Measurements from ENCODE around the gene PSAPL1.
A peak's percentile ranks its signal among the peaks of the same experiment; 100 is the strongest.
"Not testable (repeated sequence)": the region's sequence is repeated elsewhere in the genome, so short reads cannot be mapped to it uniquely, and the experiment has no call there.

PSAPL1 gene

GRCh38 chr4:7452802-7453201 lies 18.1 kb upstream of the PSAPL1 start:
- not testable (repeated sequence) for H3K27ac Mint-ChIP-seq (ENCODE audit: low read depth); DNase-seq (ENCODE audit: low spot score in 2 of 2); ATAC-seq (replicated peaks; ENCODE audit: extremely low read depth, poor library complexity, severe bottlenecking); H3K36me3 Mint-ChIP-seq (ENCODE audit: insufficient read depth); H3K4me3 Mint-ChIP-seq; H3K9me3 Mint-ChIP-seq; H3K4me1 Mint-ChIP-seq; H3K27me3 Mint-ChIP-seq

DNA sequence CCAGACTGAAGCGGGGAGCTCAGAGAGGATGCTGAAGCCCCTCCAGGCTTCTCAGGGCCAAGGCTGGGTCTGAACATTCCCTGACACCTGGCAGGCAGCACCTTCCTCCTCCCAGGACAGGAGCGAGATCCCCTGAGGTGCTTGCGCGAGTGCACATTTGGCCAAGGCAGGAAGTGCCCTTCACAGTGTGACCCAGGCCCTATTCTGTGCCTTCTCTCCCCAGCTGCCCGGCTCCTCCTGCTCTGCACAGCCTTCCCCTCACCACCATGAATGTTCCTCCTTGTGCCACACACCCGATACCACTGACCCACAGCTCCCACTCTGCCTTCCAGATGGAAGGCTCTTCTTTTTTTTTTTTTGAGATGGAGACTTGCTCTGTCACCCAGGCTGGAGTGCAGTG lies 17.1 kb upstream of the PSAPL1 start:
- DNase-seq (ENCODE audit: low spot score in 2 of 2) (no peak), ATAC-seq (replicated peaks; ENCODE audit: extremely low read depth, poor library complexity, severe bottlenecking) (no peak)
- H3K27ac Mint-ChIP-seq (ENCODE audit: low read depth): no peak overlapping the region
- no peak overlapping the region for H3K4me3 Mint-ChIP-seq
- H3K9me3 Mint-ChIP-seq: no peaks in the 10 kb centered on the region
- H3K36me3 Mint-ChIP-seq (ENCODE audit: insufficient read depth): peaks cover 2% of the 10 kb centered on the region
- no peaks in the 10 kb centered on the region for H3K27me3 Mint-ChIP-seq
- no peaks in the 10 kb centered on the region for H3K4me1 Mint-ChIP-seq

- DNase-seq (ENCODE audit: low spot score in 2 of 2) (no peak), ATAC-seq (replicated peaks; ENCODE audit: extremely low read depth, poor library complexity, severe bottlenecking) (no peak)
- H3K27me3 Mint-ChIP-seq: no peaks in the 10 kb centered on the region
- no peak overlapping the region for H3K4me3 Mint-ChIP-seq
- H3K27ac Mint-ChIP-seq (ENCODE audit: low read depth): no peak overlapping the region
- H3K9me3 Mint-ChIP-seq: no peaks in the 10 kb centered on the region
- no peaks in the 10 kb centered on the region for H3K4me1 Mint-ChIP-seq
- peaks cover 2% of the 10 kb centered on the region for H3K36me3 Mint-ChIP-seq (ENCODE audit: insufficient read depth)
Measured at GRCh38 chr4:7451434-7451789, 16.7 kb upstream of the PSAPL1 start.

DNA sequence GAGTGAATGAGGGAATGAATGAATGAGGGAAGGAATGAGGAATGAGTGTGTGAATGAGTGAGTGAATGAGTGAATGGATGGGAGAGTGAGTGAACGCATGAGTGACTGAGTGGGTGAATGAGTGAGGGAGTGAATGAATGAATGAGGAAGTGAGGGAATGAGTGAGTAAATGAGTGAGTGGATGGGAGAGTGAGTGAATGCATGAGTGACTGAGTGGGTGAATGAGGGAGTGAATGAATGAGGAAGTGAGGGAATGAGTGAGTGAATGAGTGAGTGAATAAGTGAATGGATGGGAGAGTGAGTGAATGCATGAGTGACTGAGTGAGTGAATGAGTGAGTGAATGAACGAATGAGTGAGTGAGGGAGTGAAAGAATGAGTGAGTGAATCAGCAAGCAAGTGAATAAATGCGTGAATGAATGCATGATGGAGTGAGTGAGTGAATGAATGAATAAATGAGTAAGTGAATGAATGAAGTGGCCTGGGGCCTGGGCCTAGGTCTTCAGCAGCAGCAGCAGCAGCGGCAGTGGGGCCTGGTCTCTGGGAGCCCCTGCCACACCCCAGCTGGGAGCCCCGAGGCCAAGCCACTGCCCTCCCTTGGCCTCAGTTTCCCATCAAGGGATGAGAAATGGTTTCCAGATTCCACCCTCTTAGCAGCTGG lies 16.2 kb upstream of the PSAPL1 start:
- no peak for DNase-seq (ENCODE audit: low spot score in 2 of 2)

DNA sequence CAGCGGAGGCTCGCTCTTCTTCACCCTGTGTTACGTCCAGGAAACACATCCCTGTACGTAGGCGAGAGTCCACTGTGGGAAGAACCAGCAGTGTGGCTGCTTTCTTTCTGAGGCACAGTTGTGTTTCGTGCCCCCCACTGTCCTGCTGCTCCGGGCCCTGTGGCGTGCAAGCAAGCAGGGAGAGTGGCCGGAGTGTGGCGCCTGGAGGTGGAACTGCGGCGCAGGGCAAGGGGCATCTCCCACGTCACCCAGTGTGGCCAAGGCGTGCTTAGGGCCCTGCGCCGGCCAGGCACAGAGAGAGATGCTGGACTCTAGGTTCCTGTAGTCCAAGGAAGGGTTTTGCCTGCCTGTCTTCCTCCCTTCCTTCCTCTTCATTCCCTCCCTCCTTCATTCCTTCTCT lies 13.3 kb upstream of the PSAPL1 start:
- Mint-ChIP-seq H3K4me3 (no peak overlapping the region), H3K27me3 (peaks cover 24% of the 10 kb centered on the region), H3K27ac (ENCODE audit: low read depth) (peak overlapping the region; percentile 69), H3K36me3 (ENCODE audit: insufficient read depth) (no peaks in the 10 kb centered on the region), H3K4me1 (no peaks in the 10 kb centered on the region), H3K9me3 (no peaks in the 10 kb centered on the region)
- DNase-seq (ENCODE audit: low spot score in 2 of 2) (no peak), ATAC-seq (replicated peaks; ENCODE audit: extremely low read depth, poor library complexity, severe bottlenecking) (no peak)

More for the DNA sequence above, 16.2 kb upstream of the PSAPL1 start:
- peaks cover under 1% of the 10 kb centered on the region for H3K27me3 Mint-ChIP-seq
- ATAC-seq (replicated peaks; ENCODE audit: extremely low read depth, poor library complexity, severe bottlenecking): no peak
- H3K4me3 Mint-ChIP-seq: no peak overlapping the region
- no peaks in the 10 kb centered on the region for H3K4me1 Mint-ChIP-seq
- no peak overlapping the region for H3K27ac Mint-ChIP-seq (ENCODE audit: low read depth)
- H3K36me3 Mint-ChIP-seq (ENCODE audit: insufficient read depth): no peaks in the 10 kb centered on the region
- no peaks in the 10 kb centered on the region for H3K9me3 Mint-ChIP-seq

DNA sequence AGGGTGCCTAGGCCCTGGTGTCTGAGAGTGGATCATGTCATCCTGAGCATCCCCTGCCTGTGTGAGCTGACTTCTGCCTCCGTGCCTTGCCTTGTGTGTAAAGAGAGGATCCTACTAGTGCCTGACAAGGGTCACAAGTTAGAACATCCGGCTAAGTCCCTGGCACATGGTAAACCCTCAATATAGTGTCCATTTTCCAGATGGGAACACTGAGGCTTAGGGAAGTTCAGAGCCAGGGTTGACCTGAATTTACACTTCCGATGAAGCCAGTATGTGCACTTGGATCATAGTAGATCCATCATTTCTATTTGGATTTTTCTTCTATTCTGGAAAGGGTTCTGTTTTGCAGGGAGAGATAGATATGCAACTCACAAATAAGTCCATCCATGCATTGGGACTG lies 12.5 kb upstream of the PSAPL1 start:
- no peak for ATAC-seq (replicated peaks; ENCODE audit: extremely low read depth, poor library complexity, severe bottlenecking)
- peaks cover 24% of the 10 kb centered on the region for H3K27me3 Mint-ChIP-seq
- H3K9me3 Mint-ChIP-seq: no peaks in the 10 kb centered on the region
- H3K27ac Mint-ChIP-seq (ENCODE audit: low read depth): no peak overlapping the region
- H3K36me3 Mint-ChIP-seq (ENCODE audit: insufficient read depth): no peaks in the 10 kb centered on the region
- no peak overlapping the region for H3K4me3 Mint-ChIP-seq
- DNase-seq (ENCODE audit: low spot score in 2 of 2): no peak
- no peaks in the 10 kb centered on the region for H3K4me1 Mint-ChIP-seq

GRCh38 chr4:7444731-7445130 lies 10.0 kb upstream of the PSAPL1 start:
- H3K36me3 Mint-ChIP-seq (ENCODE audit: insufficient read depth): no peaks in the 10 kb centered on the region
- H3K4me1 Mint-ChIP-seq: no peaks in the 10 kb centered on the region
- H3K27me3 Mint-ChIP-seq: peaks cover 39% of the 10 kb centered on the region
- H3K9me3 Mint-ChIP-seq: no peaks in the 10 kb centered on the region
- H3K4me3 Mint-ChIP-seq: no peak overlapping the region
- H3K27ac Mint-ChIP-seq (ENCODE audit: low read depth): no peak overlapping the region
- ATAC-seq (replicated peaks; ENCODE audit: extremely low read depth, poor library complexity, severe bottlenecking) (no peak), DNase-seq (ENCODE audit: low spot score in 2 of 2) (no peak)

GRCh38 chr4:7444314-7444713 lies 9.6 kb upstream of the PSAPL1 start:
- Mint-ChIP-seq H3K4me1 (no peaks in the 10 kb centered on the region), H3K27ac (ENCODE audit: low read depth) (no peak overlapping the region), H3K36me3 (ENCODE audit: insufficient read depth) (no peaks in the 10 kb centered on the region), H3K4me3 (no peak overlapping the region), H3K27me3 (peaks cover 44% of the 10 kb centered on the region), H3K9me3 (no peaks in the 10 kb centered on the region)
- DNase-seq (ENCODE audit: low spot score in 2 of 2): no peak
- no peak for ATAC-seq (replicated peaks; ENCODE audit: extremely low read depth, poor library complexity, severe bottlenecking)

DNA sequence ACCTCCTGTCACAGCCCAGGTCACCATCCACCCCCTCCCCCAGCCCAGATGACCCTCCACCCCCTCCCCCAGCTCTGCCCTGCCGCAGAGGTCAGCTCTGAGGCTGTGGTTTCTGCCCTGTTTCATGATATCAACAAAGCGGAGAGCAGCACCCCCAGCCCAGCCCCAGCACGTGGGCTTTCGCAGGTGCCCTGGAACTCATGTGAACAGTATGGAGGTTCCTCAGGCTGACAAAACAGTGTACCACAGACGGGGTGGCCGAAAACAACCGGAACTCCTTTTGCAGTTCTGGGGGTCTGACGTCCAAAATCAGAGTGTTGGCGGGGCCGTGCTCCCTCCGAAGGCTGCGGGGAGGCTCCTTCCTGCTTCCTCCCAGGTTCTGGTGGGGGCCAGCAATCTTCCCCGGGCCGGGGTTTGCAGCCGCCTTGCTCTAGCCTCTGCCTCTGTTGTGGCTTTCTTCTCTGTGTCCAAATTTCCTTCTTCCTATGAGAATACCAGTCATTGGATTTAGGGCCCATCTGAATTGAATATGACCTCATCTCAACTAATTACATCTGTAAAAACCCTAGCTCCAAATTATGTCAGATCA lies 7.9 kb upstream of the PSAPL1 start:
- no peak for ATAC-seq (replicated peaks; ENCODE audit: extremely low read depth, poor library complexity, severe bottlenecking)
- no peak overlapping the region for H3K27ac Mint-ChIP-seq (ENCODE audit: low read depth)

DNA sequence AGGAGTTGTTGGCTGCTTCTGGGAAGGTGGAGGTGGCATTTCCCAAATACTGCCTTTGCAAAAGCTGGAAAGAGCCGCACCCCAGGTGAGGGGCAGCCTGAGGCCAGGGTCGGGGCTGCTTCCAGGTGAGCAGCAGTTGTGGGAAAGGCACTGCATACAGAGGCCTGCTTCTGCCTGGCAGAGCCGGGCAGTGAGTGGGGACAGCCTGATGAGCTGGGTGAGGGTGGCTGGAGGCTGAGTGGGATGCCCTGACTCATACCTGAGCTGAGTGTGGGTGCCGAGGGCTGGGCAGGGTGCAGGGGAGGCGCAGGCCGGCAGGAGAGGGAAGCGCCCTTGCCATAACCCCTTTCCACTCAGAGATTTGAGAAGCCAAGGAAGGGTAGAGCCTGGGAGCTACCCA lies 6.5 kb upstream of the PSAPL1 start:
- Mint-ChIP-seq H3K9me3 (no peaks in the 10 kb centered on the region), H3K4me1 (no peaks in the 10 kb centered on the region), H3K4me3 (no peak overlapping the region), H3K27ac (ENCODE audit: low read depth) (no peak overlapping the region), H3K36me3 (ENCODE audit: insufficient read depth) (no peaks in the 10 kb centered on the region), H3K27me3 (peaks cover 70% of the 10 kb centered on the region)
- ATAC-seq (replicated peaks; ENCODE audit: extremely low read depth, poor library complexity, severe bottlenecking) (no peak), DNase-seq (ENCODE audit: low spot score in 2 of 2) (no peak)

More for the DNA sequence above, 7.9 kb upstream of the PSAPL1 start:
- no peak overlapping the region for H3K4me3 Mint-ChIP-seq
- no peaks in the 10 kb centered on the region for H3K9me3 Mint-ChIP-seq
- no peaks in the 10 kb centered on the region for H3K4me1 Mint-ChIP-seq
- no peaks in the 10 kb centered on the region for H3K36me3 Mint-ChIP-seq (ENCODE audit: insufficient read depth)
- no peak for DNase-seq (ENCODE audit: low spot score in 2 of 2)
- peaks cover 55% of the 10 kb centered on the region for H3K27me3 Mint-ChIP-seq

- no peak overlapping the region for H3K27ac Mint-ChIP-seq (ENCODE audit: low read depth)
- no peaks in the 10 kb centered on the region for H3K9me3 Mint-ChIP-seq
- H3K4me1 Mint-ChIP-seq: peaks cover 10% of the 10 kb centered on the region
- no peak for DNase-seq (ENCODE audit: low spot score in 2 of 2)
- no peak for ATAC-seq (replicated peaks; ENCODE audit: extremely low read depth, poor library complexity, severe bottlenecking)
- H3K4me3 Mint-ChIP-seq: no peak overlapping the region
- H3K36me3 Mint-ChIP-seq (ENCODE audit: insufficient read depth): no peaks in the 10 kb centered on the region
- peaks cover 67% of the 10 kb centered on the region for H3K27me3 Mint-ChIP-seq
Measured at GRCh38 chr4:7439699-7440098, 5.0 kb upstream of the PSAPL1 start.

DNA sequence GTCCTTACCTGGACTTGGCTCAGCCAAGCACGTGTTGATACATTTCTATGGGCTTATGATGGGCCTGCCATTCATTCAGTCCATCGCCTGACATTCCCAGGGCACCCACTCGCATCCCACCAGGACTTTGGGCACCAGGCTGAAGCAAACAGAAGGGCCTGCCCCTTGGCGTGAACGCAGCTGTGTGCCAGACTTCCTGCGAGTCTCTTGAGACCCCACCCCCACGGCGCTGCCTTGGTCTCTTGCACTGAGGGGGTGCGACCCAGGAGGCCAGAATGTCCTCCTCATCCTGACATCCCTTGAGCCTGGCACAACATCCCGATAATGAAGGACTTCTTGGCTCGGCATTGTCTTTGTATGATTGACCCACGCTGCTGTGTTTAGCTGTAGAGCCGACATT lies 1.5 kb upstream of the PSAPL1 start:
- no peak overlapping the region for H3K4me3 Mint-ChIP-seq
- ATAC-seq (replicated peaks; ENCODE audit: extremely low read depth, poor library complexity, severe bottlenecking): no peak
- H3K36me3 Mint-ChIP-seq (ENCODE audit: insufficient read depth): no peaks in the 10 kb centered on the region
- peaks cover 55% of the 10 kb centered on the region for H3K27me3 Mint-ChIP-seq
- DNase-seq (ENCODE audit: low spot score in 2 of 2): no peak
- peaks cover 10% of the 10 kb centered on the region for H3K4me1 Mint-ChIP-seq
- H3K9me3 Mint-ChIP-seq: no peaks in the 10 kb centered on the region
- no peak overlapping the region for H3K27ac Mint-ChIP-seq (ENCODE audit: low read depth)

DNA sequence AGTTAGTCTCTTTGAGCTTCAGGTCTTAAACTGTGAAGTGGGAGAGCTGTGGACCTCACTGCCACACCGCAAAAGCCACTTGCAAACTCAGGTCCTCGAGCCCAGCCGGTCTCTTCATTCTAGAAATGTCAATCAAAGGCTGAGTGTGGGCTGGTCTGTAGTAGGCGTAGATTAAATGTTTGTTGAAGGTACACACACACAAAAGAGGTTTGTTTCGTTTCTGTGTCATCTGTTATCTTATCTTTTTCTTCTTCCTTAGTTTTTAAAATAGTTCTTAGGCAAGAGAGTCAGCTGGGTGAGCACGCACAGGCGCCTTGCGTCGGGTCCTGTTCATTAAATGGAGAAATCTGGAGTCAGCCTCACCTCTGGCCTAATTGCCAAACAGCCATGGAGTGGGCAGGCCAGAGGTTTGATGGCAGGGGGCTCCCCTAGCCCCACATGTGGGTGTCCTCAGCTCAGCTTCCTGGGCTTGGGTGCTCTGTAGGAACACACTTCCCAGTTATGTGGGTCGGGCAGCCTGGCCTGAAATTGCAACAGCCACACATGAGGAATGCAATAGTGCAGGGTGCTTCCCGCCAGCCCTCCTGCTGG lies 836 bp upstream of the PSAPL1 start:
- ATAC-seq (replicated peaks; ENCODE audit: extremely low read depth, poor library complexity, severe bottlenecking) (no peak), DNase-seq (ENCODE audit: low spot score in 2 of 2) (no peak)
- Mint-ChIP-seq H3K4me3 (no peak overlapping the region), H3K27ac (ENCODE audit: low read depth) (no peak overlapping the region), H3K9me3 (no peaks in the 10 kb centered on the region), H3K4me1 (peaks cover 10% of the 10 kb centered on the region), H3K36me3 (ENCODE audit: insufficient read depth) (no peaks in the 10 kb centered on the region), H3K27me3 (peaks cover 48% of the 10 kb centered on the region)

Data from central memory CD8-positive, alpha-beta T cell (primary cell).